SIG-M5 treated with dmso at 0.1 percent for 504 hours (cell line): ENCODE measurements around the gene SDK2.

ENCODE experiments used
- DNase-seq: peaks from one replicate; lab custom pipeline; 2025; ENCODE audit not compliant: unreplicated experiment; lab: John Stamatoyannopoulos, UW

Gene SDK2

GRCh38 chr17:73652886-73653480 lies 8.7 kb upstream of the SDK2 start:
- no peak for DNase-seq

GRCh38 chr17:73650617-73651200 lies 6.5 kb upstream of the SDK2 start:
- DNase-seq = no peak

GRCh38 chr17:73650140-73650539 lies 5.9 kb upstream of the SDK2 start:
- DNase-seq = no peak

- no peak for DNase-seq
Measured at GRCh38 chr17:73648974-73649373, 4.7 kb upstream of the SDK2 start.

GRCh38 chr17:73648543-73648820 lies 4.2 kb upstream of the SDK2 start:
- no peak for DNase-seq

GRCh38 chr17:73647772-73648542 lies 3.7 kb upstream of the SDK2 start:
- DNase-seq = no peak

DNA sequence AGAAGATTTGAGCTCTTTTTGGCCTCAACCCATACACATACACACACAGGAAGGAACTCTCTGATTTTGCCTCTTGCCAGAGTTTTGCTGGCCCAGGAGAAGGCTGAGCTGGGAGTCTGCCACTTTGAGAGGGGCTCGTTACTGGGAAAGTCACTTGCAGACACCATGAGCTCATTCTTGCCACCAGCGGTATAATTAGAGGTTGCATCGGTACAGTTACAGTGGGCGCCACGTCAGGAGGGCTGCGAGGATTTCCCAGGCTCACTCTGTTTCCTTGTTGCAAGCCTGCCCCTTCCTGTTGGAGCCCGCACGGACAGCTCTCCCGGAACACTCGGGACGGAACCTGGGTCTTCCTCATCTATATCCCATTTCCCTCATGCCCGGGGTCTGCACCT lies 3.1 kb upstream of the SDK2 start:
- DNase-seq = no peak

DNA sequence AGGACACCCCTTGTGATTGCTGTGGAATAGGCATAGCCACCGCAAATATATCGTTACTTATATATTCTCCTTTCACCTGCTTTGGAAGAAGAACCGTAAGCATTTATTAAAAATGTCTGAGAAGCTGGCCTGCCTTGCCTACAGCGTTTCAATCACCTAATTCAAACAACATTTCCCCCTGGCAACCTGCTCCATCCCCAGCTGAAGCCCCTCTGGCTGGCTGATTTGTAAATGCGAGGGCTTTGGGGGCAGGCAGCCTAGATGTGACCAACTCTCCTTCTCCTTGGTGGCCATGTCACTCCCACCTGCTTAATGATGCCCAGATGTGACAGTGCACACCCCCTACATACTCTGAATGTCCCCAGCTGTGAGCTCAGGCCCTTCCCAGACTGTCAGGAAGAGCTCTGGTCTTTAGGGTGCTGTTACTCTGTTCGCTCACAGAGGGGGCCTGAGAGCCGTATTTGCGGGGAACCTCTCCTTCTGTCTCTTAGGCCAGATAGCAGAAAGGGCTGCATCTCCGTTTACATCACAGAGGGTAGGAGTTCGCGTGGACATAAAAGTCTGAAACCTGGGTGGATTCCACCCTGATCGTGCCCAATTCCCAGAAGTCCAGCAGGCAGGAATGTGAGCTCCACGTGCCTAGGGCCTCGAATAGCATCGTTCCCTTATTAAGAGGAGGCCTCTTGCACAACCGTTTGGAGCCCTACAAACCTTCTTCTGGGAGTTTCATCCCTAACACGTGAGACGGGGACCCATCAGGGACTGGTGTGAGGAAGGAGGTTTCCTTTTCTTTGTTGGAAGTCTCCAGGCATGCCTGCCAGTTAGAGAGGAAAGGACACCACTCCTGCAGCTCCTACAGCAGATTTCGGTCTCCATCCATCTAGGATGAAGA lies 2.4 kb upstream of the SDK2 start:
- DNase-seq = peak; percentile 32

DNA sequence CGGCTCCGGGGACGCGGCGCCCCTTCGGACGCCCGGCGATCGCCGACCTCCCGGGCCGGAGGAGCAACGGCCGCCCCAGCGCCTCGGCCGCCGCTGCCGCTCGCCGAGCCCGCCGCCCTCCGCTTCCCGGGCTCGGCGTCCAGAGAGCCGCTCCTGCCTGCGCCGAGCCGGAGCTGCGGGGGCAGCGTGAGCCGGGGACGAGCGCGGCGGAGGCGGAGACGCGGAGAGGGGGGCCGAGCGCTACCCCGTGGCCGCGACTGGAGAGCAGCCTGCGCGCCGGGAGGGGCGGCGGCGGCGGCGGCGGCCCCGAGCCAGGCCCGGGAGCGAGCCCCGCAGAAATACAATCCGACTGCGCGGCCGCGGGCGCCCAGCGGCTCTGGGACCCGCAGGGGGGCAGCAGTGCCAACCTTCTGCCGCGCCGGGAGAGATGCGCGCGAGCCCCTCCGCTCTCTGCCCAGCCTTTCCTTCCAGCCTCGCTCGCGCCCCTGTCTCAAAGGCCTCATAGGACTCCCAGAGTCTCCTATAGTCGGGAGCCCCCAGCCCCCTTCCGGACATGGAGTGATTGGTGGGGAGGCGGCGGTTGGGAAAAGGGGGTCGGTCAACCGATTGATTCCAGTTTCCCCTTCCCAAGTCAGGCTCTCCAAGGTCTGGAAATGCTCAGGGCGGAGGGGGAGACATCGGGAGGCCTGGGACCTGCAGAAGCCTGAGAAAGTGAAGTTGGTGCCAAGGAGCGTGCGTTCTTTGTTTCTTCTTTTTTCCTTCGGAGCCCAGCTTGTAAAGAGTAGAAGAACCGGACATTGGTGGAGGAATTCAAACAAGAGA lies 1.0 kb upstream of the SDK2 start:
- no peak for DNase-seq

GRCh38 chr17:73643852-73644144 lies 447 bp downstream of the SDK2 start:
- DNase-seq = no peak

- no peak for DNase-seq
Measured at GRCh38 chr17:73643001-73643851, 1.0 kb downstream of the SDK2 start.

DNA sequence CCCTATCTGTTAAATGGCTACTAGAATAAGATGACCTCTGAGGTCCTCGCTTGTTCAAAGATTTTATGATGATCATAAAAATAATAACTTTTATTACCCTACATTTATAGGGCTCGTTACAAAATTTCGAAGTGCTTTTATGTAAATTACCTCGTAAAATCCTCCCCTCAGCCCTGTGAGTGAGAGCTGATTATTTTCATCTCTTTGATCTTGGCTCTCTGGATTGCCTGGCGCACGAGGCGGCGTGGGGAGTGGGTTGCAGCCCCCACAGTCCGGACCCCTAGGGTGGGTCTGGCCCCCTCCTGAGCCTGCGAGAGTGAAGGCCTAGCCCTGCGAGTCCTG lies 1.6 kb downstream of the SDK2 start:
- DNase-seq = no peak

DNA sequence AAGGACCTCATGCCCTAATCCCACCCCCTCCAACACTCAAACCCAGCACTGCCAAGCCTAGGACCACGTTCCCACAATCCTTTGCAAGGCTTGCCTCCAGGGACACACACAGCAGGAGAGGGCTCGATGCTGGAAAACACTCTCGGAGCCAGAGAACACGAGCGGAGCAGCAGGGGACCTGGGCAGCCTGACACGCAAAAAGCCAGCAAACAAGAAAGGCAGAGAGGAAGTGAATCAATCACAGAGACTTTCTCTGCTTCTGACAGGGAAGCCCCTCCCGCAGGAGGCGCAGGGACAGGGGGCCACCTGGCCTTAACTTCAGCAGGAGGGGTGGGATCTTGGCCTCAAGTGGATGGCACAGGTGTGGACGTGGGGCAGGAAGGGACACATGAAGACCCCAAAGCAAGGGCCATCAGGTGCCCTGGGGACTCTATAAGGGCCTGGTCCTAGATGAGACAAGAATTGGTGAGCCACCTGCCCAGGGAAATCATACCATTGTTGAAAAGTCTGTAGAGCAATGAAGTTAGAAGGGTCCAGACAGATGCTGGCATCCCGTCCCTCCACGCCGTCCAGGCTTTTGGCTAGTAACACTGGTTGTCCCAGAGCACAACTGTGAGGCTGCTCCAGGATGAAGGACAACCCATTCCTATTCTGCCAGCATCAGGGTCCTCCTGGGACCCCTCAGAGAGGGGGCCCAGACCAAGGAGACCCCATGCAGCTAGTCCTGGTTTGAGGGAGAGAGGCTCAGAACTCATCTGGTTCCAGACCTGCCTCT lies 2.2 kb downstream of the SDK2 start:
- no peak for DNase-seq

DNA sequence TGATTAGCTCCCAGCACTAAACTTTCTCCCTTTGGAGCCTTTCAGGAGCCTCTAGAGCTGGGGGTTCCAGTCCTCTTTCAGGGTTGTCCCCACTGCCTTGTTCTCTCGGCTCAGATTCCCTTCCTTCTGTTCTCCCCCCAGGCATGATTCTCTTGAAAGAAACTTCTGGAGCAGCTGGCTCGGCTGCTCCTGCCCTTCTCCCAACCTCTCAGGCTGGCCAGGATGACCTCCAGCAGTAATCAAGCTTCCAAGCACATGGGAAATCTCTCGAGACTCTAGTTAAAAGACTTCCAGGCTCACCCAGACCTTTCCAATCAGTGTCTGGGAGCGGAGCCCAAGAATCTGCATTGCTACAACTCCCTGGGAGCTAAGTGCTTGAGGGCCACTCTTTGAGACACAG lies 3.6 kb downstream of the SDK2 start:
- no peak for DNase-seq

DNA sequence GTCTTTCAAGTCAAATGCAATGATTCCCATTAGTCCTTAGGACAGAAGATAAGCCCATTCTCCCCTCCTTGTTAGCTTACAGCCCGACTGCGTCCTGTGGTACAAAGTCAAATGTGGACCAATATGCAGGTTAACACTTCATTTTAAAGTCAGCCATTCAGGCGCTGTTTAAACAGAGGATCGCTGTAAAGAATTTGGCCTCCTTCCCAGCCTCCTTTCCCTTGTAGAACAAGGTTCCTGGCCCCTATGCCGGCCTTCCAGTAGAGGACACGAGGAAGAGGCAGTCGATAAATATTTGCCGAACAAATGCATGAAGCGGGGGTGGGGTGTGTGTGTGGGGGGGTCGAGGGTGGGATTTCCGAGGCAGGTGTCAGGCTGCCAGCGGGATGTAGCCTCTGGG lies 4.3 kb downstream of the SDK2 start:
- no peak for DNase-seq

GRCh38 chr17:73639322-73639721 lies 4.9 kb downstream of the SDK2 start:
- no peak for DNase-seq

DNA sequence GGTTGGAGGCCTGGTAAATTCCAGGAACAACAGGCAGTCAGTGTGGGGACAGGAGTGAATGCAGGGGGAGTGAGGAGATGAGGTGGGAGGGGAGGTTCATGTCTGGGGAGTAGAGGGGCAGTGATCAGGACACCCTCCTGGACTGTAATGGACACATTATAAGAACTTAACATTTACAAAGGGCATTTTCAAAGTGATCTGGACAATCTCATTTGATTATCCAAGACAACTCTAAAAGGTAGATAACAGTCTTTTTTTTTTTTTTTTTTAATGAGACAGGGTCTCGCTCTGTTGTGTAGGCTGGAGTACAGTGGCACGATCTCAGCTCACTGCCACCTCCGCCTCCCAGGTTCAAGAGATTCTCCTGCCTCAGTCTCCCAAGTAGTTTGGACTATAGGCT lies 5.7 kb downstream of the SDK2 start:
- no peak for DNase-seq

GRCh38 chr17:73637866-73638265 lies 6.4 kb downstream of the SDK2 start:
- no peak for DNase-seq

- no peak for DNase-seq
Measured at GRCh38 chr17:73635101-73635817, 9.0 kb downstream of the SDK2 start.
